K562 (cell line): ENCODE results near the gene DVL2. TPM values are rescaled to one million over a fixed set of nuclear protein-coding genes. Genes with fewer than 3 reads are reported as not detected.
A peak's percentile ranks its signal among the peaks of the same experiment; 100 is the strongest.

Source experiments
- ARNT ChIP-seq, 2 experiments: fragments of 450-650 bp; IDR thresholded peaks; 2 replicates each; pipeline ENCODE4 v1.6.1; 2016; ENCODE audit warnings: mild to moderate bottlenecking in 1 of 2
- CC2D1A ChIP-seq: fragments of 450-650 bp; IDR thresholded peaks from 2 replicates; pipeline ENCODE4 v1.6.1; 2017; ENCODE audit warnings: mild to moderate bottlenecking
- CHCHD3 ChIP-seq: fragments of 250-450 bp; sonication (Bioruptor Pico); IDR thresholded peaks from 2 replicates; pipeline ENCODE4 v2.1.2; 2022; ENCODE audit warnings: mild to moderate bottlenecking
- EZH2 ChIP-seq: IDR thresholded peaks from 2 replicates; pipeline ENCODE4 v1.6.1; 2012; ENCODE audit warnings: low read depth, mild to moderate bottlenecking, inconsistent platforms, low read length, borderline replicate concordance
- MBD2 ChIP-seq: sonication (generic); IDR thresholded peaks from 2 replicates; pipeline ENCODE4 v1.6.1; 2016; ENCODE audit warnings: low read depth, borderline replicate concordance
- MEF2A ChIP-seq: IDR thresholded peaks from 2 replicates; pipeline ENCODE4 v1.6.1; 2011; ENCODE audit warnings: low read depth, mild to moderate bottlenecking, low read length, moderate library complexity; ENCODE audit not compliant: control insufficient read depth
- NFYB ChIP-seq: IDR thresholded peaks from 2 replicates; pipeline ENCODE4 v1.6.1; 2011; ENCODE audit warnings: mild to moderate bottlenecking, moderate library complexity; ENCODE audit not compliant: insufficient read length; ENCODE audit errors: extremely low read depth
- NR3C1 ChIP-seq: sonication (generic); formaldehyde crosslinking; IDR thresholded peaks from 2 replicates; pipeline ENCODE4 v1.8.1; 2022; ENCODE audit warnings: missing genetic modification reagents
- PHB2 ChIP-seq: fragments of 450-650 bp; IDR thresholded peaks from 2 replicates; pipeline ENCODE4 v1.6.1; 2017; ENCODE audit warnings: low read depth
- POLR2B ChIP-seq: fragments of 450-650 bp; IDR thresholded peaks from 2 replicates; pipeline ENCODE4 v1.6.1; 2018; ENCODE audit warnings: low read depth; ENCODE audit not compliant: partially characterized antibody
- SRSF3 ChIP-seq: fragments of 200-400 bp; formaldehyde crosslinking; IDR thresholded peaks from 2 replicates; pipeline ENCODE4 v1.6.1; 2016; ENCODE audit warnings: mild to moderate bottlenecking, low read length, moderate library complexity; ENCODE audit not compliant: insufficient read depth
- THRB ChIP-seq: fragments of 450-650 bp; formaldehyde crosslinking; conservative IDR thresholded peaks from 2 replicates; pipeline ENCODE4 v1.4.0; 2022; ENCODE audit warnings: mild to moderate bottlenecking, missing genetic modification characterization
- ZFP91 ChIP-seq: sonication (generic); formaldehyde crosslinking; IDR thresholded peaks from 2 replicates; pipeline ENCODE4 v1.8.0; 2022; ENCODE audit warnings: mild to moderate bottlenecking, missing genetic modification reagents
- ZKSCAN8 ChIP-seq: fragments of 200-800 bp; sonication (Bioruptor generic); IDR thresholded peaks from 2 replicates; pipeline ENCODE4 v1.6.1; 2016; ENCODE audit warnings: missing genetic modification characterization, missing compliant biosample characterization
- ZNF124 ChIP-seq: sonication (generic); formaldehyde crosslinking; IDR thresholded peaks from 2 replicates; pipeline ENCODE4 v1.8.1; 2022; ENCODE audit warnings: missing genetic modification reagents
- ZNF175 ChIP-seq: fragments of 200-800 bp; sonication (Bioruptor generic); IDR thresholded peaks from 2 replicates; pipeline ENCODE4 v1.6.1; 2016; ENCODE audit warnings: low read depth, mild to moderate bottlenecking, missing genetic modification characterization, missing compliant biosample characterization
- ZNF280B ChIP-seq: fragments of 250-450 bp; sonication (Bioruptor Pico); IDR thresholded peaks from 2 replicates; pipeline ENCODE4 v1.5.1; 2021; ENCODE audit warnings: mild to moderate bottlenecking
- ZNF316 ChIP-seq: fragments of 450-650 bp; IDR thresholded peaks from 2 replicates; pipeline ENCODE4 v1.6.1; 2016
- ZNF561 ChIP-seq: fragments of 450-650 bp; formaldehyde crosslinking; conservative IDR thresholded peaks from 2 replicates; pipeline ENCODE4 v1.4.0; 2020; ENCODE audit warnings: mild to moderate bottlenecking, moderate library complexity
- ZNF699 ChIP-seq: fragments of 250-450 bp; sonication (Bioruptor Pico); IDR thresholded peaks from 2 replicates; pipeline ENCODE4 v1.8.0; 2021; ENCODE audit warnings: mild to moderate bottlenecking, moderate library complexity; ENCODE audit not compliant: insufficient replicate concordance
- ZNF75A ChIP-seq: fragments of 450-650 bp; formaldehyde crosslinking; IDR thresholded peaks from 2 replicates; pipeline ENCODE4 v1.4.0; 2020; ENCODE audit warnings: mild to moderate bottlenecking
- polyA plus RNA-seq, 8 experiments: library from polyadenylated mRNA; depleted of rRNA in 4 of 8; stranded (reverse) in 5 of 8; unstranded in 3 of 8; fragments of >200 nt; fragmentation: Nextera tagmentation in 2 of 8; fragmentation: Illumina TruSeq in 1 of 8; extraction: Ambion mirVana in 2 of 8; extraction: Trizol in 1 of 8; gene quantifications; 2 replicates each; pipeline versions ENCODE4 v1.2.1 to v1.2.3, GENCODE V29; 2011 to 2014; ENCODE audit warnings: inconsistent platforms in 1 of 8, missing spikeins in 1 of 8
- total RNA-seq, 7 experiments: library from RNA; depleted of rRNA in 6 of 7; stranded (reverse); fragments of >200 nt in 6 of 7; fragmentation: Illumina TruSeq in 2 of 7; extraction: Trizol in 2 of 7; gene quantifications; 2 replicates each; pipeline versions ENCODE4 v1.2.1 to v1.2.3, GENCODE V29; 2011 to 2021; ENCODE audit warnings: low replicate concordance in 1 of 7
- TF ChIP-seq, protein P1 (sequence below): fragments of 250-450 bp; sonication (Bioruptor Pico); IDR thresholded peaks from 2 replicates; pipeline ENCODE4 v1.6.1; 2021; ENCODE audit warnings: mild to moderate bottlenecking
- TF ChIP-seq, protein P2 (sequence below): fragments of 250-450 bp; sonication (Bioruptor Pico); IDR thresholded peaks from 2 replicates; pipeline ENCODE4 v1.4.0; 2020

The DVL2 gene
- total and polyA plus RNA-seq, 9 of the 15 experiments (the other 6 are each of a cell fraction or from before 2014, with no cell fraction given): 1.3 to 49.5 (median 24.3) TPM

DNA sequence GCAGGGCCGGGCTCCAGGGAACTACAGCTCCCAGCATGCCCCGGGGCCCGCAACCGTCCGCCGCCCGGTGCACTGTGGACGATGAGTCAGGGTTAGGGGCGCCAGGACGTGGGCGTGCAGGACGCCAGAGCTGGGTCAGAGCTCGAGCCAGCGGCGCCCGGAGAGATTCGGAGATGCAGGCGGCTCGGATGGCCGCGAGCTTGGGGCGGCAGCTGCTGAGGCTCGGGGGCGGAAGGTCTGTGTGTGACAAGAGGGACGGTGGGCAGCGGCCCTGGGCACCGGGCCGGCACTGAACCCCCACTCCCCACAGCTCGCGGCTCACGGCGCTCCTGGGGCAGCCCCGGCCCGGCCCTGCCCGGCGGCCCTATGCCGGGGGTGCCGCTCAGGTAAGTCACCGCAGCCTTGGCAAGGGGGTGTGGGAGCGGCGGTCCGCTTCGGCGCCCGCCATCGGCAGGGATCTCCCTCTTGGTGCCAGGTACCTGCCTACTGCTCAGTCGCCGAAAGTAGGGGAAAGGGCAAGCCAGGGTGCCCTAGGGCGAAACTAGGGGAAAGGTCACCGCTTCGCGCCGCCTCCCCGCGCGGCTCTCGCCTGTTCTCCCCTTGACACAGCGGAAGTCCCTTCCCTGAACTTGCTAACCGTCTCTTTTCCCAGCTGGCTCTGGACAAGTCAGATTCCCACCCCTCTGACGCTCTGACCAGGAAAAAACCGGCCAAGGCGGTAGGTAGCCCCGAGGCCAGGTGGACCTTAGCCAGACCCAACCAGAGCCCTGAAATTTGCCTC lies 14.3 kb downstream of the DVL2 start, which contains the start of the genes ACADVL and DLG4 (continued):
- no peak for TF ChIP-seq ZNF75A
- TF ChIP-seq ZNF561 (CRISPR knock-in tag): no peak
- no peak for TF ChIP-seq THRB (CRISPR knock-in tag)
- peak; percentile 43 for TF ChIP-seq MBD2
- no peak for TF ChIP-seq ARNT (IDR thresholded peaks at IDR 0.05)
- TF ChIP-seq ZFP91 (CRISPR knock-in tag): no peak
- TF ChIP-seq, protein P1, sequence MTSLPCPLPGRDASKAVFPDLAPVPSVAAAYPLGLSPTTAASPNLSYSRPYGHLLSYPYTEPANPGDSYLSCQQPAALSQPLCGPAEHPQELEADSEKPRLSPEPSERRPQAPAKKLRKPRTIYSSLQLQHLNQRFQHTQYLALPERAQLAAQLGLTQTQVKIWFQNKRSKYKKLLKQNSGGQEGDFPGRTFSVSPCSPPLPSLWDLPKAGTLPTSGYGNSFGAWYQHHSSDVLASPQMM (CRISPR knock-in tag): no peak
- TF ChIP-seq ZNF124 (CRISPR knock-in tag): no peak
- no peak for TF ChIP-seq ZNF699 (CRISPR knock-in tag)
- TF ChIP-seq ZNF175 (CRISPR knock-in tag): no peak
- TF ChIP-seq PHB2: no peak
- TF ChIP-seq ZKSCAN8 (CRISPR knock-in tag): no peak
- no peak for TF ChIP-seq NR3C1 (CRISPR knock-in tag)
- TF ChIP-seq CC2D1A: no peak
- no peak for TF ChIP-seq ZNF280B
- TF ChIP-seq POLR2B: no peak
- TF ChIP-seq SRSF3: no peak
- TF ChIP-seq, protein P2, sequence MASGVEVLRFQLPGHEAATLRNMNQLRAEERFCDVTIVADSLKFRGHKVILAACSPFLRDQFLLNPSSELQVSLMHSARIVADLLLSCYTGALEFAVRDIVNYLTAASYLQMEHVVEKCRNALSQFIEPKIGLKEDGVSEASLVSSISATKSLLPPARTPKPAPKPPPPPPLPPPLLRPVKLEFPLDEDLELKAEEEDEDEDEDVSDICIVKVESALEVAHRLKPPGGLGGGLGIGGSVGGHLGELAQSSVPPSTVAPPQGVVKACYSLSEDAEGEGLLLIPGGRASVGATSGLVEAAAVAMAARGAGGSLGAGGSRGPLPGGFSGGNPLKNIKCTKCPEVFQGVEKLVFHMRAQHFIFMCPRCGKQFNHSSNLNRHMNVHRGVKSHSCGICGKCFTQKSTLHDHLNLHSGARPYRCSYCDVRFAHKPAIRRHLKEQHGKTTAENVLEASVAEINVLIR (CRISPR knock-in tag): no peak
- no peak for TF ChIP-seq CHCHD3 (CRISPR knock-in tag)
- no peak for TF ChIP-seq MEF2A
- no peak for TF ChIP-seq EZH2
- no peak for TF ChIP-seq NFYB
- TF ChIP-seq ZNF316: peak; percentile 36; the same call in 1 of the 2 replicates
